ENCODE results near the gene NME9.

- TF ChIP-seq CTCF (IDR thresholded peaks at IDR 0.05; ENCODE audit: extremely low read depth in 1 of 2, insufficient read depth in 1 of 2, low read depth in 1 of 2, low read length in 2 of 2) (peak; percentile 31 to 44), POLR2A (IDR thresholded peaks at IDR 0.05; ENCODE audit: low read depth, low read length) (no peak), MAX (IDR thresholded peaks at IDR 0.05; ENCODE audit: insufficient read depth, insufficient read length) (no peak), EZH2 (IDR thresholded peaks at IDR 0.05; ENCODE audit: borderline replicate concordance, low read depth, low read length, severe bottlenecking) (no peak)
These were observed 2.9 kb upstream of the NME9 start for GRCh38 chr3:138332472-138333073.

Measured in endothelial cell of umbilical vein (primary cell).